ENCODE measurements around the gene CAMSAP3. TPM values are rescaled to one million over a fixed set of nuclear protein-coding genes. Genes with fewer than 3 reads are reported as not detected.

CAMSAP3 gene
- total and polyA plus RNA-seq, 2 donors (not counting 1 experiment from before 2014, with no cell fraction given): 1.0 to 1.3 TPM

DNA sequence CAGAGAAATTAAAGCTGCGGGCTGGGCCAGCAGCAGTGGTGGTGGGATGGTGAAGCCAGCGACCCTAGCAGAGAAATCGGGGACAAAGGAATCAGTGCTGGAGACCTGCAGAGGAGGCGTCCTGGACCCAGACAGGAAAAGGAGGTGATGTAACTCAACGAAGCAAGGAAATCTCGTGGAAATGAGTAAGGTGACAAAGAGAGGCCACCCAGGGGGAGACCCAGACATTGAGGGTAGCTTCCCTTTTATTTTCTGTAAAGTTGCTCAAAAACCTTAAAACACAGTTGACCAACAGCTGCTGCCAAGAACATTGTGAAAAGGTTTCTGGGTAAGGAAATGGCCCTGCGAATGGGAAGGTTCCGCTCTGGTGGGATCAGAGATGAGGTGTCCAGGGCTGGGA, 59.9 kb downstream of the CAMSAP3 start:
- intact Hi-C loops (cut with micrococcal nuclease): no loop called here
- 62% methylated on average over 8 of the region's 8 CpGs for WGBS (ENCODE audit: insufficient coverage)

DNA sequence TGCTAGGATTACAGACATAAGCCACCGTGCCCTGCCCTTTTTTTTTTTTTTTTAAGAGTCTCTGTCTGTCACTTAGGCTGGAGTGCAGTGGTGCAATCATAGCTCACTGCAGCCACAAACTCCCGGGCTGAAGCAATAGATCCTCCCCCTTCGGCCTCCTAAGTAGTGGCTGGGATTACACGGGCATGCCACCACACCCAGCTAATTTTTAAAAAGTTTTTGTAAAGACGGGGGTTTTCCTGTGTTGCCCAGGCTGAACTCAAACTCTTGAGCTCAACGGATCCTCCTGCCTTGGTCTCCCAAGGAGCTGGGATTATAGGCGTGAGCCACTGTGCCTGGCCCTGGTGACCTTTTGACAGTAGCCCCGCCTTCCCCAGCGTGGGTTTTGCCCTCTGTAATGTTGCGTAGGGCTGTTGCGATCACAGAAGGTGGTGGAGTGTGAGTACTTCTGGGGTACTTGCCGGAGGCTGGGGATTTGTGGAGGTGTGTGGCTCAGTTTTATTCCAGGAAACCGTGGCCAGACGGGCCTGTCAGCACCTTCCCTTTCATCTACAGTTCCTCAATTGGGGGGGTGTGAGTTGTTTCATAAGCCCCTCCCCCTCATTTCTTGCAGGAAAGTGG, 61.6 kb downstream of the CAMSAP3 start:
- no peaks in the 10 kb centered on the region for H4K20me1 ChIP-seq (ENCODE audit: control insufficient read depth, insufficient read depth, low read length, poor library complexity, severe bottlenecking)
- TF ChIP-seq, protein P1, sequence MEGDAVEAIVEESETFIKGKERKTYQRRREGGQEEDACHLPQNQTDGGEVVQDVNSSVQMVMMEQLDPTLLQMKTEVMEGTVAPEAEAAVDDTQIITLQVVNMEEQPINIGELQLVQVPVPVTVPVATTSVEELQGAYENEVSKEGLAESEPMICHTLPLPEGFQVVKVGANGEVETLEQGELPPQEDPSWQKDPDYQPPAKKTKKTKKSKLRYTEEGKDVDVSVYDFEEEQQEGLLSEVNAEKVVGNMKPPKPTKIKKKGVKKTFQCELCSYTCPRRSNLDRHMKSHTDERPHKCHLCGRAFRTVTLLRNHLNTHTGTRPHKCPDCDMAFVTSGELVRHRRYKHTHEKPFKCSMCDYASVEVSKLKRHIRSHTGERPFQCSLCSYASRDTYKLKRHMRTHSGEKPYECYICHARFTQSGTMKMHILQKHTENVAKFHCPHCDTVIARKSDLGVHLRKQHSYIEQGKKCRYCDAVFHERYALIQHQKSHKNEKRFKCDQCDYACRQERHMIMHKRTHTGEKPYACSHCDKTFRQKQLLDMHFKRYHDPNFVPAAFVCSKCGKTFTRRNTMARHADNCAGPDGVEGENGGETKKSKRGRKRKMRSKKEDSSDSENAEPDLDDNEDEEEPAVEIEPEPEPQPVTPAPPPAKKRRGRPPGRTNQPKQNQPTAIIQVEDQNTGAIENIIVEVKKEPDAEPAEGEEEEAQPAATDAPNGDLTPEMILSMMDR (IDR thresholded peaks at IDR 0.05): no peak
- TF ChIP-seq EZH2 (IDR thresholded peaks at IDR 0.05; ENCODE audit: borderline replicate concordance, insufficient read depth, low read depth, low read length, poor library complexity, severe bottlenecking): no peak
- peak overlapping the region; percentile 24 to 84 for H3K27ac ChIP-seq (ENCODE audit: low read length in 2 of 2)
- no peaks in the 10 kb centered on the region for H3K9me3 ChIP-seq (ENCODE audit: control extremely low read depth in 1 of 3, control insufficient read depth in 2 of 3, insufficient read depth in 1 of 3, low read length in 2 of 3)
- Mint-ChIP-seq H3K4me3 (no peak overlapping the region), H3K27me3 (no peaks in the 10 kb centered on the region), H3K27ac (no peak overlapping the region), H3K9me3 (ENCODE audit: insufficient read depth) (no peaks in the 10 kb centered on the region), H3K4me1 (peaks cover 14% of the 10 kb centered on the region)
- ChIA-PET POLR2A (interaction anchor here (0.6 to 0.7 kb wide), 3 partner anchors 45 to 1215 kb away, joined by 3 to 5 read pairs (median 4); partner anchors contain the start of gene FCER2), CTCF (interaction anchor here (1.0 to 8.7 kb wide), 4 partner anchors 17 to 212 kb away, joined by 3 to 100 read pairs (median 6); partner anchors contain the start of gene TRAPPC5)
- no peaks in the 10 kb centered on the region for H3K36me3 ChIP-seq (replicated peaks in 1 of 2; ENCODE audit: control extremely low read depth in 1 of 2, control insufficient read depth in 1 of 2, extremely low read depth in 1 of 2, insufficient read depth in 2 of 2, low read length in 1 of 2)
- 60% methylated on average over 7 of the region's 14 CpGs for WGBS (ENCODE audit: insufficient coverage)
- H3K9ac ChIP-seq (ENCODE audit: low read length): no peak overlapping the region
- no peak overlapping the region for H2AFZ ChIP-seq (ENCODE audit: insufficient read depth, low read depth, low read length, poor library complexity, severe bottlenecking)
- H3K4me2 ChIP-seq (replicated peaks; ENCODE audit: low read depth, low read length, poor library complexity, severe bottlenecking): no peak overlapping the region
- ATAC-seq (ENCODE audit: low read depth): no peak
- H3K27me3 ChIP-seq (replicated peaks in 1 of 4; ENCODE audit: control extremely low read depth in 1 of 4, control insufficient read depth in 3 of 4, insufficient read depth in 4 of 4, low read length in 3 of 4): no peaks in the 10 kb centered on the region
- H3K4me1 ChIP-seq (ENCODE audit: control insufficient read depth in 2 of 2, insufficient read depth in 2 of 2, low read length in 2 of 2): peaks cover 9 to 21% of the 10 kb centered on the region in 2 donors
- H3K79me2 ChIP-seq (ENCODE audit: control insufficient read depth, insufficient read depth, low read length): no peaks in the 10 kb centered on the region
- no peak for DNase-seq
- no peak overlapping the region for H3K4me3 ChIP-seq (ENCODE audit: control extremely low read depth in 1 of 5, extremely low read depth in 1 of 5, insufficient read depth in 1 of 5, low read depth in 2 of 5, low read length in 4 of 5)
- intact Hi-C loops (cut with micrococcal nuclease): no loop called here

More for the DNA sequence above, 59.9 kb downstream of the CAMSAP3 start:
- Histone ChIP-seq H3K4me1 (ENCODE audit: control insufficient read depth in 2 of 2, insufficient read depth in 2 of 2, low read length in 2 of 2) (peaks cover 9 to 23% of the 10 kb centered on the region in 2 donors), H3K4me3 (ENCODE audit: control extremely low read depth in 1 of 5, extremely low read depth in 1 of 5, insufficient read depth in 1 of 5, low read depth in 2 of 5, low read length in 4 of 5) (no peak overlapping the region), H3K9me3 (ENCODE audit: control extremely low read depth in 1 of 3, control insufficient read depth in 2 of 3, insufficient read depth in 1 of 3, low read length in 2 of 3) (no peaks in the 10 kb centered on the region), H3K27ac (ENCODE audit: low read length in 2 of 2) (no peak overlapping the region), H2AFZ (ENCODE audit: insufficient read depth, low read depth, low read length, poor library complexity, severe bottlenecking) (peak overlapping the region; percentile 22), H3K9ac (ENCODE audit: low read length) (no peak overlapping the region), H3K79me2 (ENCODE audit: control insufficient read depth, insufficient read depth, low read length) (no peaks in the 10 kb centered on the region), H3K27me3 (replicated peaks in 1 of 4; ENCODE audit: control extremely low read depth in 1 of 4, control insufficient read depth in 3 of 4, insufficient read depth in 4 of 4, low read length in 3 of 4) (no peaks in the 10 kb centered on the region), H3K36me3 (replicated peaks in 1 of 2; ENCODE audit: control extremely low read depth in 1 of 2, control insufficient read depth in 1 of 2, extremely low read depth in 1 of 2, insufficient read depth in 2 of 2, low read length in 1 of 2) (no peaks in the 10 kb centered on the region), H3K4me2 (replicated peaks; ENCODE audit: low read depth, low read length, poor library complexity, severe bottlenecking) (no peak overlapping the region), H4K20me1 (ENCODE audit: control insufficient read depth, insufficient read depth, low read length, poor library complexity, severe bottlenecking) (no peaks in the 10 kb centered on the region)
- no peaks in the 10 kb centered on the region for H3K9me3 Mint-ChIP-seq (ENCODE audit: insufficient read depth)
- H3K27ac Mint-ChIP-seq: peak overlapping the region; percentile 53
- DNase-seq (no peak), ATAC-seq (ENCODE audit: low read depth) (no peak)
- CTCF ChIA-PET: interaction anchor here (0.6 to 8.7 kb wide), 8 partner anchors 25 to 273 kb away, joined by 3 to 100 read pairs (median 4); partner anchors contain the start of gene TRAPPC5
- no peaks in the 10 kb centered on the region for H3K27me3 Mint-ChIP-seq
- no peak for TF ChIP-seq EZH2 (IDR thresholded peaks at IDR 0.05; ENCODE audit: borderline replicate concordance, insufficient read depth, low read depth, low read length, poor library complexity, severe bottlenecking)
- TF ChIP-seq, protein P1 (IDR thresholded peaks at IDR 0.05): no peak
- peak overlapping the region; percentile 16 for H3K4me3 Mint-ChIP-seq
- POLR2A ChIA-PET: no interaction called here
- H3K4me1 Mint-ChIP-seq: peaks cover 17% of the 10 kb centered on the region

Measured in B cell (primary cell).